ENCODE results near the gene UTY.

DNA sequence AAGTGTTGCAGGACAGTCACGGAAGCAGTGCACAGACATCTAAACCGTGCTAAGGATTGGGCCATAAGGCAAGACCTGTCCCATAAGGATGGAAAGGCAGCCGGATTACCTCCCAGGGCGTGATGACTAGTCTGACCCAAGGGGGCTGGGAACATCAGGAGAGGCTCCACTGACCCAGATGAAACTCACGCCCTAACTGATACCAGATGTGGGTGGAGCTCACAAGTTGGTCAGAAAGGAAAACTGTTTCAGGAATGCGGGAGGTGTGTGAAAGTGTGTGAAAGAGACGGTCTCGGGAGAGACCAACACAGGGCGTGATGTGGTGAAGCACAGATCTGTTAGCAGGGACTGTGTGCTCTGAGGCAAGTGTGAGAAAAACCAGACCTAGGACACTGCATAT is 140.5 kb downstream of the UTY start:
- no peak for TF ChIP-seq POLR2A (IDR thresholded peaks at IDR 0.05)
- TF ChIP-seq, protein P1, sequence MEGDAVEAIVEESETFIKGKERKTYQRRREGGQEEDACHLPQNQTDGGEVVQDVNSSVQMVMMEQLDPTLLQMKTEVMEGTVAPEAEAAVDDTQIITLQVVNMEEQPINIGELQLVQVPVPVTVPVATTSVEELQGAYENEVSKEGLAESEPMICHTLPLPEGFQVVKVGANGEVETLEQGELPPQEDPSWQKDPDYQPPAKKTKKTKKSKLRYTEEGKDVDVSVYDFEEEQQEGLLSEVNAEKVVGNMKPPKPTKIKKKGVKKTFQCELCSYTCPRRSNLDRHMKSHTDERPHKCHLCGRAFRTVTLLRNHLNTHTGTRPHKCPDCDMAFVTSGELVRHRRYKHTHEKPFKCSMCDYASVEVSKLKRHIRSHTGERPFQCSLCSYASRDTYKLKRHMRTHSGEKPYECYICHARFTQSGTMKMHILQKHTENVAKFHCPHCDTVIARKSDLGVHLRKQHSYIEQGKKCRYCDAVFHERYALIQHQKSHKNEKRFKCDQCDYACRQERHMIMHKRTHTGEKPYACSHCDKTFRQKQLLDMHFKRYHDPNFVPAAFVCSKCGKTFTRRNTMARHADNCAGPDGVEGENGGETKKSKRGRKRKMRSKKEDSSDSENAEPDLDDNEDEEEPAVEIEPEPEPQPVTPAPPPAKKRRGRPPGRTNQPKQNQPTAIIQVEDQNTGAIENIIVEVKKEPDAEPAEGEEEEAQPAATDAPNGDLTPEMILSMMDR (IDR thresholded peaks at IDR 0.05): no peak

Data from sigmoid colon (tissue), 3 donors.